NCI-H146 treated with DMSO at 0.1 percent for 48 hours (cell line): ENCODE data around the gene EXOSC1.
"Not testable (repeated sequence)": the region's sequence is repeated elsewhere in the genome, so short reads cannot be mapped to it uniquely, and the experiment has no call there.

ENCODE experiments used
- DNase-seq: peaks from one replicate; lab custom pipeline; 2025; ENCODE audit not compliant: unreplicated experiment; lab: John Stamatoyannopoulos, UW

The EXOSC1 gene, protein sequence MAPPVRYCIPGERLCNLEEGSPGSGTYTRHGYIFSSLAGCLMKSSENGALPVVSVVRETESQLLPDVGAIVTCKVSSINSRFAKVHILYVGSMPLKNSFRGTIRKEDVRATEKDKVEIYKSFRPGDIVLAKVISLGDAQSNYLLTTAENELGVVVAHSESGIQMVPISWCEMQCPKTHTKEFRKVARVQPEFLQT

GRCh38 chr10:97445722-97446639 lies at the start of gene EXOSC1, which contains the start of gene ZDHHC16:
TSS of gene EXOSC1 (minus strand) at chr10:97446006. CDS start at chr10:97445985, 21 bp downstream.
TSS of gene ZDHHC16 (plus strand) at chr10:97446175. CDS start at chr10:97451676, 5,501 bp downstream.
- peak; percentile 96 for DNase-seq

GRCh38 chr10:97494863-97495506 lies 49.2 kb upstream of the EXOSC1 start:
- DNase-seq: no peak

GRCh38 chr10:97494151-97494550 lies 48.3 kb upstream of the EXOSC1 start:
- no peak for DNase-seq

DNA sequence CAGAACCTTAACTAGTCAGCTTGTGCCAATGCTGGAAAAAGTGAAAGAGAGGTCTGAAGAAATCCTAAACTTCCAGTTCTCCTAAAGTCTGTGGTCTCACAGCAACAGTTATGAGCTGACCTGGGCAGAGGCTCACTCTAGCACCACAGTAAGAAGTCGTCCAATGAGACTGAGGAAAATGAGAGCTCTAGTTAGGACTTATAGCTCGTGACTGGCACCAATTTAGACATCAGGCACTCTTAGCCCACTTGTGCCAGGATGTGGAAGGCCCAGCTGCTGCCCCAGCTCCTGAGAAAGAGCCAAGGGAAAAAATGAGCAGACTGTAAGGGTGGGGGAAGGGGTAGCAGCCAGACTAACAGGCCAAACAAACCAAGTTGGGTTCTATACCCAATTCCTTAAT lies 44.8 kb upstream of the EXOSC1 start:
- DNase-seq: no peak

DNA sequence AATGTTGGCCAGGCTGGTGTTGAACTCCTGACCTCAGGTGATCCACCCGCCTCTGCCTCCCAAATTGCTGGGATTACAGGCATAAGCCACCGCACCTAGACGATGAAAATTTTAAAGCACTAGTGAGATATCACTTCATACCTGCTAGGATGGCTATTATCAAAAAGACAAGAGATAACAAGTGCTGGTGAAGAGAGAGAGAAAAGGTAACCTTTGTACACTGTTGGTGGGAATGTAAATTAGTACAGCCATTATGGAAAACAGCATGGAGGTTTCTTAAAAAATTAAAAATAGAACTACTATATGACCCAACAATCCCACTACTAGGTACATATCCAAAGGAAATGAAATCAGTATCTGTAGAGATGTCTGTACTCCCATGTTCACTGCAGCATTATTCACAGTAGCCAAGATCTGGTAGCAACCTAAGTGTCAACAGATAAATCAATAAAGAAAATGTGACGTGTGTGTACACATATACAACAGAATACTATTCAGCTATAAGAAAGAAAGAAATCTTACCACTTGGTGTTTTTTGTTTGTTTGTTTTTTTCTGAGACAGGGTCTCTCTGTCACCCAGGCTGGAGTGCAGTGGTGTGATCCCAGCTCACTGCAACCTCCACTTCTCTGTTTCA lies 40.0 kb upstream of the EXOSC1 start:
- DNase-seq: no peak

DNA sequence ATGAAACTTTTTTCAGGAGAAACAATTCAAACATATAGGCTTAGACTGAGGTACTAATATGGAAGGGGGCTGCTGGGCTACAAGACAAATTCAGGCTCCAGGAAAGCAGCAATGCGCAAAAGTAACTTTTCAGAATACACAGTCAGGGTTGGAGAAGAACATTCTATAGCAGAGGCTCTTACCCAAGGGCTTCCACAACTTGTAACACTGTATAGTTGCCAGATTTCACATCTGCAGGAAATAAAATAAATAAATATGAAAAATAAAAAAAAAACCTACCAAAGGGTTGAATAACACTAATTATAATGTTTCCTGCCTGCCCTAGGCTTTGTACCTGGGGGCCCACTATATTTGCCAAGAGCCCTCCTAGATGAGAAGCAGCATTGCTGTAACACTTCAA lies 38.1 kb upstream of the EXOSC1 start:
- no peak for DNase-seq

- no peak for DNase-seq
Observed at GRCh38 chr10:97483506-97483905, 37.7 kb upstream of the EXOSC1 start.

DNA sequence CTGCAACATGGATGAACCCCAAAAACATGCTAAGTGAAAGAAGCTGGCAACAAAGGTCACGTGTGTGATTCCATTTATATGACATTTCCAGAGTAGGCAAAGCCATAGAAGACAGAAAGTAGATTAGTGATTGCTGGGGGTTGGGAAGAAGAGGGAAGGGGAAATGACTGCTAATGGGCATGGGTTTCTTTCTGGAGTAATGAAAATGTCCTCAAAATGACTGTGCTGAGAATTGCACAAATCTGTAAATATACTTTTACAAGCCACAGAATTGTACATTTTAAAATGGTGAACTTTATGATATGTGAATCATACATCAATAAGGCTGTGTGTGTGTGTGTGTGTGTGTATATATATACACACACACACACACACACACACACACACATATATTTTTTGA lies 36.6 kb upstream of the EXOSC1 start:
- DNase-seq: no peak

GRCh38 chr10:97481071-97481470 lies 35.3 kb upstream of the EXOSC1 start:
- no peak for DNase-seq

DNA sequence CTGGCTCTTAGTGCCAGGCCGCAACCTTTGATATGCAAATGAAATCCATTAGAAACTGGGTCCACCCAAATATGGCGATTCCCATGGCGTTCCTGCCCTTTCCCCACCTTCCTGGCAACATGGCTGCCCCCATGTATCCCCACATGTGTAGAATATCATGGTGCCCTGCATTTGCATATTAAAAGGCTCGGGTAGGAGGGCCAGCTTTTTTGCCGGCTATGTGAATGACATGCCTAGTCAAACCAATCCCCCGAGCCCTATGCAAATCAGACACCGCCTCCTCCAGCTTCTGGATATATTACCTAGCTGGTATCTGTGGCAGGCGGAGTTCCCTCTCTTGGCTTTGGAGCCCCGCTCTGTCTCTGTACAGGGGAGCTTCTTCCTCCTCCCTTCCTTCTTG lies 34.1 kb upstream of the EXOSC1 start:
- no peak for DNase-seq

DNA sequence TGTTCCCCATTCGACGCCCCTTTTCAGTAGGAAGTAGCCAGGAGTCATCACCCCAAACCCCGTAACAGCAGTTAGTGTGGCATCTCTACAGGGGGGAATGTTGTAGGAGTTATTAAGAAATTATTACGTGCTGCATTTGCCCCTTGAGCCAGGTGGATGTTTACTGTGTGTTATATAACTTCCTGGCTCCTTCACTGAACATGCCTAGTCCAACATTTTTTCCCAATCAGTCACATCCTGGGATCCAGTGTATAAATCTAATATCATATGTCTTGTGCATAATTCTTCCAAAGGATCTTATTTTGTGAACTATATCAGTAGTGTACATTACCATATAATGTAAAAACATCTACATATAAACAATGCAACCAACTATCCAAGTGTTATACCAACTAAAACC lies 33.6 kb upstream of the EXOSC1 start:
- DNase-seq: not testable (repeated sequence)

GRCh38 chr10:97475936-97476594 lies 30.3 kb upstream of the EXOSC1 start:
- no peak for DNase-seq

DNA sequence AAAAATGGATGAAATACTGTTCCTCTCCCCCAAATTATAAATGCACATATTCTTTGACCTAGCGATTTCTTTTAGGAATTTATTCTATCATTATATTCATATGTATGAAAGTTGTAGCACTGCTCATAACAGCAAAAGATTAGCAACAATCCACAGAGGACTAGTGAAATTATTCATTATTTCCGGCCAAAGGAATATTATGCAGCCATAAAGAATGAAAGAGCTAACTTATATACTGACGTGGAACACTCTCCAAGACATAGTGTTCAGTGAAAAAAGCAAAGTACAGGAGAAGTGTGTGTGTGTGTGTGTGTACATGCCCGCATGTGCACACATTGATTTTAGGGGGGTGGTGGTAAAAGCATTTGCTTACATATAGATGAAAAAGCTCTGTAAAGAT lies 29.1 kb upstream of the EXOSC1 start:
- DNase-seq: no peak

DNA sequence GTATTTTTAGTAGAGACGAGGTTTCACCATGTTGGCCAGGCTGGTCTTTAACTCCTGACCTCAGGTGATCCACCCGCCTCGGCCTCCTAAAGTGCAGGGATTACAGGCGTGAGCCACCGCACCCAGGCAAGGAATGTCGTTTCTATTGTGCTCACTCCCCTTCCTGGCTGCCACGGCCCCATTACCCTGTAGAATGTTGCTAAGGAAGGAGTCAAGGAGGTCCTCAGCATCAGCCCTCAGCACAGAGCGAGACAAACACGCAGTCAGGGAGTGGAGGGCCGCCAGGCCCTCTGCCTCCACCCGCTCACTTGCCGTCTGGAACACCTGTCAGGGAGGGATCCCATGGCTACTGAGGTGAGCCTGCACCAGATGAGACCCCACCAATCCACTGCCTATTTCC lies 23.0 kb upstream of the EXOSC1 start:
- not testable (repeated sequence) for DNase-seq

- no peak for DNase-seq
Observed at GRCh38 chr10:97468162-97468561, 22.4 kb upstream of the EXOSC1 start.

GRCh38 chr10:97466755-97467154 lies 20.9 kb upstream of the EXOSC1 start:
- no peak for DNase-seq

GRCh38 chr10:97465982-97466381 lies 20.2 kb upstream of the EXOSC1 start:
- DNase-seq: no peak

DNA sequence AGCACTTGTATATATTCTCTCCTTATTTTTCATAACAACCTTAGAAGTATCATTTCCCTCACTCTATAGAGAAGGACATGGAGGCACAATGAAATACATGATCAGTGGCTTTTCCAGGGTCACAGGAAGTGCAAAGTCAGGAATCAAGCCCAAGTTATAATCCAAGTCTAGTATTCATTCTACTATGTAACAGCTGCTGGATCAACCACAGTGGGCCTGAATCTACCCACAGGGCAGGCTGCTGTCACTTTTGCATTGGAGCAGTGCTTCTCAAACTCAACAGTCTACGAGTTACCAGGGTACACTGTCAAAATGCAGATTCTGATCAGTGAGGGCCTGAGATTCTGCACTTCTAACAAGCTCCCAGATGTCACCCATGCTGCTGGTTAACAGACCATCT lies 18.4 kb upstream of the EXOSC1 start:
- DNase-seq: no peak

GRCh38 chr10:97463363-97464132 lies 17.7 kb upstream of the EXOSC1 start:
- DNase-seq: no peak

DNA sequence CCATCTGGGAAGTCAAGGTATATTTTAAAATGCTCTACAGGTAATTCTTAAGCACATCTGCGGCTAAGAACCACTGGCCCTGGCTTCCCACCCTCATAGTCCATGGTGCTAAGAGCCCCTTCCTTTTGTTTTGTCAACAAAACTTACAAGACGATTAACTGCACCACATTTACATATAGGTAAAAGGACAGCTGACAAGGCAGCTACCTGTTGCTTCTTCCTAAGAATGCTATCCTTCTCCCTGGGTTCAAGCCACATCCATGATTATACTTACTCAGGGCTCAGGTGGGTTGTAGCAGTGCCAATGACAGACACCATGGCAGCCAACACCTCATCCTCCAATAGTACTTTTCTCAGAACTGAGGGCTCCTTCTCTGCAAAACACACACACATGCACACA lies 16.5 kb upstream of the EXOSC1 start:
- DNase-seq: no peak
